GM18870 (cell line): Measurements from ENCODE around the gene DOCK6.

ENCODE experiments used
- ATAC-seq: cut with Tn5 transposase; IDR thresholded peaks from one replicate; pipeline ENCODE4 v1.9.1; 2021; ENCODE audit warnings: moderate library complexity; ENCODE audit not compliant: unreplicated experiment

The DOCK6 gene

DNA sequence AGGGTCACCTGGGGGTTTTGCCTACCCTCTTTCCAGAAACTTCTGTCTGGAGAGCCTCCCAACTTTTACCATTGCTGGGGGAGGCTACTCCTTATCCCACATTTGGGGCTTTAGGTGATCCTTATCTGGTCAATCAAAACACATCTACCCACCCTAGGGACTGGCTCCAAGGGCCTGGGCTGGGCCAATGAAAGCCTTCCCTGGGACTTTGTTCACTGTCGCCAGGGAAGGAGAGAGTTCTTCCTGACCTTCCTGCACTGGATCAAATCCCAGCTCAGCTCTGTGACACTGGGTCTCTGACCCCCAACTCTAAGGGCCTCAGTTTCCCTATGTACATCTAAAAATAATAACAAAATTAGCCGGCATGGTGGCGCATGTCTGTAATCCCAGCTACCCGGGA is 11.1 kb downstream of the DOCK6 start:
- ATAC-seq = no peak

DNA sequence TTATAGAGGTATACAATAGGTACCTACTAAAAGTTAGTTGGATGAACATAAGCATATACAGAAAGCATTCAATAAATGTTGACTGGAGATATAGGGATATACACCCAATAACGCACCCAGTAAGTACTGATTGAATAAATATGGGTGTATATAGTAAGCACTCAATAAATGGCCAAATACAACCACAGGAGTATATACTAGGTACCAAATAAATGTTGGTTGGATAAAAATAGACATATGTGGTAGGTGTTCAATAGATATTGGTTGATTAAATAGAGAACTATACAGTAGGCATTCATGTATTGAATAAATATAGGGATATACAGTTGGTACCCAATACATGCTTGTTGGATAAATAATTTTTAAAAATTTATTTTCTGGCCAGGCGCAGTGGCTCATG is 13.5 kb downstream of the DOCK6 start:
- ATAC-seq = no peak

DNA sequence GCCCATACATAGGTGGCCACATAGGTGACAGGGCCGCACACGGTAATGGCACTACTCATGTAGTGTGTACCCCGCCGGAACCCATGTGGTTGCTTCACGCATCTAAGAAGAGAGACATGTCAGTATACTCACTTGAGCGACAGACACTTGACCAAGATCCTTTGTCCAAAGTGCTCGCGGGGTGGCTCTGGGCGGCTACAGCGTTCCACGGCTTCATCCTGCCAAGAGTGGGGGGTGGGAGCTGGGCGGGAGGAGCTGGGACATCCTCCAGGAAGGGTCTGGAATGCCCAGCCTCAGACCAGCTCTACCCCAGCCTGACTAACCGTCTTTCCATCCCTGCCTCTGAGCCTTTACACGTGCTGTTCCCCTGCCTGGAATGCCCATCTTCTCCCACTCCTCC is 14.4 kb downstream of the DOCK6 start:
- ATAC-seq = no peak

DNA sequence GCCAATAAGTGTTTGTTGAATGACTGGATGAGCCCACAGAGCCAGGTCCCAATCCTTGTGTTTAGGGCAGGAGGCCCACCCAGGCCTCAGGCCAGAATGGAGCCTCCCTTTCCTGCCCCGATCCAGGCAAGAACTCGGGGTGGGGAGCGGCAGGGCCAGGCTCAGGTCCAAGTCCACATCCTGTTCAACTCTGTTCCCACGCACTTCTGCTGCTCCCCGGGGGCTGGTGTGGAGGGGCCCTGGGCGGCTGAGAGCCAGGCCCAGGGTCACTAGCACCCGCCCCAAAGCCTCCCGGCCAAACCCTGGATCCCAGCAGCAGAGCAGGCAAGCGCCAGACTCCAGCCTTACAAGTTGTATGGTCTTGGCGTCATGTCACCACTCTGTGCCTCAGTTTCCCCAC is 14.9 kb downstream of the DOCK6 start:
- ATAC-seq = no peak

DNA sequence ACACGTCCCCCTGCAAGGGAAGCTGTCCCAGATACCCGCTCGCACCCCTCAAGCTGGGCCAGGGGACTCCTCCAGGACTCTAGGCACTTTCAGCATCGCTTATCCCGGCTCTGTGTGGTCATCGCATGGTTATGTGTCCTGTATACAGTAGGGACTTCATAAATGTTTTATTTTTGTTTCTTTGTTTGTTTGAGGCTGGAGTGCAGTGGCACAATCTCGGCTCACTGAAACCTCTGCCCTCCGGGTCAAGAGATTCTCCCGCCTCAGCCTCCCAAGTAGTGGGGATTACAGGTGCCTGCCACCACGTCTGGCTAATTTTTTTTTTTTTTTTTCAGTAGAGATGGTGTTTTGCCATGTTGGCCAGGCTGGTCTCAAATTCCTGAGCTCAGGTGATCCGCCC is 15.4 kb downstream of the DOCK6 start:
- no peak for ATAC-seq

DNA sequence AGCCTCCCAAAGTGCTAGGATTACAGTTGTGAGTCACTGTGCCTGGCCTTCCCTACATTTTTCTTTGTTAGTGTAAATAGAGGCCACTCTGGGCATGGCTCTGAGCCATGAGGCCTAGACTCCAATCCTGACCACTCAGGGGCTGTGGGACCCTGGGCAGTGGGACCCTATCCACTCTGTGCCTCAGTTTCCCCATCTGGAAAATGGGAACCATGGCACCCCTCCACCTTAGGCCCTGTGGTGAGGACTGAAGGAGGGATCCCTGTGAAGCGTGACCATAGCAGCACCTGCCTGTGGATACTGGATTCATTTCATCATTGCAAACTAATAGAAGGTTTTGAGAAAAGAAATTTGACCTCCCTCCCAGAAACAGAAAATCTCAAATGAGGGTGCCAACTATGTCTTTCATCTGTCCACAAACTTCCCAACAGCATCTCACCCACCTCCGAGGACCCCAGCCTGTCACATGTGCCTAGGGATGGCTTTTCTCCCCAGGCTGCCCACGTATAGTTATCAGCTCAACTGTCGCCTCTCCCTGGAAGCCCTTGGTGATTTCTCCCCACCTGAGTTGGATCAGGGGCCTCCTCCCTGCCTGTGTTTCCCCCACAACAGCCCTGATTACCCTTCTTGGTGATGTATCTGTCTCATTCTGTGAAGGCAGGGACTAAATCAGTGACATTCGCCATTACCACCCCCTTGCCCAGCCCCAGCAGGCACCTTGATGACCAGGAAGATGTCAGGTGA is 17.3 kb downstream of the DOCK6 start:
- ATAC-seq = no peak

DNA sequence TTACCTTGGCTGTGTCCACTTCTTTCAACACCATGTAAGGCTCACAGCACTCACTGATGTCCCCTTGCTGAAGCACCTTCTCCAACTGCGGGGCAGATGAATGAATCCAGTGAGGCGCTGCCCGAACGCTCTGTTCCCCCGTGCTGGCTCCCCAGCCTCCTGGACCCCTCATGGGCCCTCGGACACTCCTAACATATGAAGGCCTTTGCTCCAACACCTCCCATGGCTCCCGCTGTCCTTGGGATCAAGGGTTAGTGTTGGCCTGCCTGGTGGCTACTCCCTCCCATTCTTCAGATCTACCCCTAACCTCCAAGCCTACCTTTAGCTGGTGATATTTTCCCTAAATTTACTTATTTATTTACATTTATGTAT is 18.5 kb downstream of the DOCK6 start:
- no peak for ATAC-seq

DNA sequence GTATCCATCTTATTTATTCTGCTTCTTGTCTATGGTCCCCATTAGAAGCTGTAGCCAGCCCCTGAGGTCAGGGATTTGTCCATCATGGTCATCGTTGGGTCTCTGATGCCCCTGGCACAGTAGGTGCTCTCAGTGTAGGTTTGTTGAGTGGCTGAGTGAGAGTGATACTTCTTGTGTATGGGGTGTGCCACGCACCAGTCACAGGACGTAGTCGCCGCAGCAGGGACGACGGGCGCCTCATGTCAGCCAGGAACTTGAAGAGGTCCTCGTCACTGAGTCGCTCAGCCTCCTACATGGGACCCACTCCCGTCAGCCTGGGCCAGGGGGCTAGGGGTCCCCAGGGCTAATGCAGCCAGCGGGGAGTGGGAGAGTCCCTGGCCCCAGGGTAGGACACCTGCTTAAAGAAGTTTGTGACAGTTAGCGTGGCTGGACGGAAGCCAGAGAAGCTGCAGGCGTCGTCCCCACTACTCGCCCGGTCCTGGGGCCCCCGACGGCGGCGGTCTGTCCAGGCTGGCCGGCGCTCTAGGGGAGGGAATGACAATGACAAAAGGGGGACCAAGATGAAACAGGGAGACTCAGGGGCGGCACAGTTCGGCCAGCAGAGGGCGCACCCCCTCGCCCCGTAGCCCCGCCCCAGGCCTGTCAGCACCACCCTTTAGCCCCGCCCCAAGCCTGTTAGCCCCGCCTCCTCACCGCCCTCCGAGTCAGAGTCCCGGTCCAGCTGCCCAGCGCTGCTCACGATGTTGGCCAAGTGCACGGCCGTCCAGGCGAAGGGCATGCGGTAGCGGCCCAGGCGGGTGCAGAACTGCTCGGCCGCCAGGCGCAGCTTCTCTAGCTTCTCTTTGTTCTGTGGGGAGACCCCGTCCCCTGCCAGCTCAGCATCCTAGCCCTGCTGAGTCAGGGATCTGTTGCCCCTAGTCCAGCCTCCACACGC is 19.2 kb downstream of the DOCK6 start:
- no peak for ATAC-seq

DNA sequence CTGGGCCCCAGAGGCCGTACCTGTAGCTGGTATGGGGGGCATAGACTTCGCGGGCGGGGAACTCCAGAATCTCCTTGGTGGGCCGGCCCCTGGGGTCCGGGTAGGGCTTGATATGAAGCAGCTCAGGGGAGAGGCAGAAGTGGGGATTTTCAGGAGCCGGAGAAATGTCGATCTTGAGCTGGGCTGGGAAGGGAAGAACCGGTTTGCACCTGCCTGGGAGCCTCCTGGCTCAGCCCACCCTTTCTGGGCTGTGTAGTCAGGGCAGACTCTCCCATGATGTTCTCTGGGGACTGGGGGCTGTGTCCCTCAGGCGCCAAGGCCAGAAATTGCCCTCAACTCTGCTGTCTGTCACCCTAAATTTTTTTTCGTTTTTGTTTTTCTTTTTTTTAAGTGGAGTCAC is 20.3 kb downstream of the DOCK6 start:
- no peak for ATAC-seq

DNA sequence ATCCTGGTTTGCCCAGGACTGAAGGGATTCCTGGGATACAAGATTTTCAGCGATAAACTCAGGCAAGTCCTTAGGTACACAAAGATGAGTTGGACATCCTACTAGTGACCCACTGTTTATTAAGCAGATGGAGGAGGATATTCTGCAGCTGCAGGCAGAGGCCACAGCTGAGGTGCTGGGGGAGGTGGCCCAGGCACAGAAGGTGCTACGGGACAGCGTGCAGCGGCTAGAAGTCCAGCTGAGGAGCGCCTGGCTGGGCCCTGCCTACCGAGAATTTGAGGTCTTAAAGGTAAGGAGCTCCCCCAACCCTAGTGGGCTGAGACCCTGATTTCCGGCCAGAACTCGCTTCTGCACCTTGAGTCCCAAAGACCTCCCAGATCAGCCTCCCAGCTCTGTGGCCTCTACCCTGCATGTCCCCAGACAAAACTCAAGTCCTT is 22.3 kb downstream of the DOCK6 start:
- no peak for ATAC-seq

DNA sequence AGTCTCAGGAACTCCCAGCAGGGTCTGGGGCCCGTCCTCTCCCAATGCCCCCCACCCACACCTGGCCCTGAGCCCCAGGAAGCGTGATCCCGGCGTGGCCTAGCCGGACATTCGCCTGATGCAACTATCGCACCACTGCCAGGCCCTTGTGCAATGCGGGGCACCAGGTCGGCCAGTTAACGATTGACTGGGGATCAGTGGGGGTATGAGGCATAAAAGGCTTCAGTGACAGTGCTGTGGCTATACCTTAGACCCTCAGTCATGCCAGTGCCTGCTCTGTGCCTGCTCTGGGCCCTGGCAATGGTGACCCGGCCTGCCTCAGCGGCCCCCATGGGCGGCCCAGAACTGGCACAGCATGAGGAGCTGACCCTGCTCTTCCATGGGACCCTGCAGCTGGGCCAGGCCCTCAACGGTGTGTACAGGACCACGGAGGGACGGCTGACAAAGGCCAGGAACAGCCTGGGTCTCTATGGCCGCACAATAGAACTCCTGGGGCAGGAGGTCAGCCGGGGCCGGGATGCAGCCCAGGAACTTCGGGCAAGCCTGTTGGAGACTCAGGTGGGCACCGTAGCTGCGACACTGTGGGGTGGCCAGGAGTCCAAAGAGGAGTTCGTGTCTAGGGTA is 22.8 kb downstream of the DOCK6 start, which contains the start of gene ANGPTL8:
Gene ANGPTL8 (plus strand): TSS at position 243 of the 624 bp plus-strand sequence. CDS start 19 bp downstream, at position 262.
- no peak for ATAC-seq

DNA sequence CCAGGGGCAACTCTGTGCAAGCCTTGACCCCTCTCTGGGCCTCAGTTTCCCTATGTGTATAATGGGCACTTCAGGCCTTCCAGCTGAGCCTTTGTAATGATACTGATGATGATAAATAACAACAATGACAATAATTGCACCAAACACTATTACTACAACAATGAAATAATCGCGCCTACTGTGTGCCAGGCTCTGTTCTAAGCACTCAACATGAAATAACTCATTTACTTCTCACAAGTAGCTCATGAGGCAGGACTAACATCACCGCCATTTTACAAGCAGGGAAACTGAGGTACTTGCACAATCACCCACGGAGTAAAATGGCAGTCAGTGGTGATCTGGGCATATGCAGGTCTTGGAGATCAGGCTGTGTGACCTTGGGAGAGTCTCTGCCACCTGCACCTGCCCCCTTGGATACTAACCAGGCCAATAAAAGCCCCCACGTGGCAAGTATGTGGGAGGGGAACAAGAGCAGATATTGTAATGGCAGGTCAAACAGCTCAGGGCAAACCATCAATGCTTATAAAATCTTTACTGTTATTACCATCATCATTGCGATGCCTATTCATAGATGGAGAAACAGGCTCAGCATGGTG is 23.4 kb downstream of the DOCK6 start:
- ATAC-seq = no peak

DNA sequence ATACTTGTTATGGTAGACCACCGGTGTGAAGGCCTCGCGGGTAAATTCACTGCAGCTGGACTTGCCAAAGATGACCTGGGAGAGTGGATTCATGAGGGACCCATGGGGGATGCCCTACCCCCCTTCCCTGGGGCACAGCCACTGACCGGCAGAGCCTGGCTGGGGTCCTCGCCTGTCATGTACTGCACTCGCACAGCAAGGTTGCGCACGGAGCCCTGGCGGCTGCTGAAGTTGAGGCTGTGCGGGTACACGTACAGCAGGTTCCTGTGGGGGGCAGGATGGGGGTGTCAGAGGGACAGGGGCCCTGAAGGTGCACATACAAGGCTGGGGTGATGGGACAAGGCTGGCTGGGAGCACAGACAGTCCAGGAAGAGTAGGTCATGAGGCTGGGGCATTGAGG is 24.3 kb downstream of the DOCK6 start:
- no peak for ATAC-seq

DNA sequence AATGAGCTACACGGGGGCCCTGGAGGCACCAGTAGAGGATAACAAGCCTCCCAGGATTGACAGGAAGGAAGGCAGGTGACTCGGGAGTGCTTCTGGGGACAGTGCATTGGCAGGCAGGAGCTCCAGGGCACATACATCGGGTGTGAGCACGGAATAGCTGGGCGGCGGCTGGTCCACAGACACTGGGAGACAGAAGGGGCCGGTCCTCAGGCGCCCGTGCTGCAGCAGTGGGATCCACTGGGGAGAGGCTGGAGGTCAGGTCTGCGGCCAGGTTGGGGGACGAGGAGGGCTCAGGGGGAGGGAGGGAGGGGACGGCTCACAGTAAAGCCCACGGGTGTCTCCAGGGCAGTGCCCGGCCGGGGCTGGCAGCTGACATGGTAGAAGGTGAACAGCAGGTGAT is 25.0 kb downstream of the DOCK6 start:
- ATAC-seq = no peak

DNA sequence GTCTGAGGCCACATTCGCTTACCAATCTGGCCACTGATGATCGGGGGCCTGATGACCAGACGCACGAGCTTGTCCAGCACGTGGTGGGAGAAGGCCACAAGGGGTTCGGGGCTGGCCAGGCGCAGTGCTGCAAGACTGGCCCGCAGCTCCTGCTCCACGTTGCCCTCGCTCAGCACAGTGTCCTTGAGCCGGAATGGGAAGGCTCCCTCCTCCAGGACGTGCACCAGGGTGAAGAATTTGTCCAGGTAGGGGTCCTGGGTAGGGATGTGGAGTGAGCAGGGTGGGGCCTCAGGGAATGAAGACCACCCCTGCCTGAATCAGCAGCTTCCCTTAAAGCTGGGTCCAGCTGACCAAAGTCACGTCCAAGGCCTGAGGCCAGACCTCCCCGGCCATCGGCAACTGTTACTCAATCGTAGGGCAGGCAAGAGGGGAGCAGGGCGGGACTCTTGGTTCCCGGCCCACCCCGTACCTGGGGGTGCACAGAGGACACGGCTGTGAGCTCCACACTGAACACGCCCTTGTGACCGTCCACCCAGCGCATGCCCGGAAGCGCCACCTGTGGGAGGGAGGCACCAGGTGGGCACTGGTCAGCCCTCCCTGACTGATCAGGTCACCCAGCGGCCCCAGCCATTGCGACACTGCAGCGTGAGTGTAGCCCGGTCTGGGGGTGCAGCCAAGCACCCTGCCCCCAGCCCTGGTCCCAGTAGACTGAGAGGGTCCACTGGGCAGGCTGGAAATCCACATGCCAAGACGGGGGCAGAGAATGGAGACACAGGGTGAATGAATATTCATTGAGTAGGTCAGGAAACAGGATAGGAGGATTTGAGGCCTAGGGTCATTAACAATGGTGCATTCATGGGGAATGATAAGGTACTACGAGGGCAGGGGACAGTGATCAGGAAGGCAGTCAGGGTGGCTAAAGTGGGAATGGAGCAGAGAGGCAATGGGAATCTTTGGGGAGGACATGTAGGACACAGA is 25.7 kb downstream of the DOCK6 start:
- ATAC-seq = no peak

DNA sequence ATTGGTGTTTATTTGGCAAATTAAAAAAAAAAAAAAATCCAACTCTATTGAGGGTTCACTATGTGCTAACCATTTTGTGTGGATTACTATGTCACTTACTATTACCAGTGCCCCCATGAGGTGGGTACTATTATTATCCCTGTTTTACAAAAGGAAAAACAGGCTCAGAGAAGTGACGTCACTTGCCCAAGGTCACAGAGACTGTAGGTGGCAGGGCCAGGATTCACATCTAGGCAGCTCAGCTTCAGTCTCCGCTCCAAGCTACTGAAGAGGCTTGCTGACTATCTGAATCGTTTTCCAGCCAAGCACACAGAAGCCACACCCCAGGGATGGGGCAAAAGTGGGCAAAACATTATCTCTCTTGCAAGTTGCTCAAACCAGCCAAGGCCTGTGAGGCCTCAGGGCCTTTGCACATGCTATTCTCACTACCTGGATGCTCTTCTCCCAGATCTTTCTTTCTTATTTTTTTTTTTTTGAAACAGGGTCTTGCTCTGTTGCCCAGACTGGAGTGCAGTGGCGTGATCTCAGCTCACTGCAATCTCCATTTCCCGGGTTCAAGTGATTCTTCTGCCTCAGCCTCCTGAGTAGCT is 27.7 kb downstream of the DOCK6 start:
- no peak for ATAC-seq

DNA sequence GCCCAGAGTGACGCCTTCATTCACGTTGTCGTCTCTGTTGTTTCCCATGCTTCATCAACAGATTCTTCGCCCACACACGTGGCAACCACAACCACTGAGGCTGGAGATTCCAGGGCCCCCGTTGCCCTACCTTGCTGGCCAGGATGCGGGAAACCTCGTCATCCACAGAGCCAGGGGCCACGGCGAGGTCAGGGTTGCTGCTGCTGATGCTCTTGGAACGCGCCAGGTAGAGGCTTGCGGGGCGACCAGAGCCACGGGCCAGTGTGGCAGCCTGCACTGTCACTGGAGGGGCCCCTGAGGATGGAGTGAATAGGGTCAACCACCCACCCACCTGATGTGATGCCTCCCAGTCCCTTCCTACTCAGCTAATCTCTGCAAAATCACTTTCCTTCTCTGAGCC is 29.3 kb downstream of the DOCK6 start:
- no peak for ATAC-seq

DNA sequence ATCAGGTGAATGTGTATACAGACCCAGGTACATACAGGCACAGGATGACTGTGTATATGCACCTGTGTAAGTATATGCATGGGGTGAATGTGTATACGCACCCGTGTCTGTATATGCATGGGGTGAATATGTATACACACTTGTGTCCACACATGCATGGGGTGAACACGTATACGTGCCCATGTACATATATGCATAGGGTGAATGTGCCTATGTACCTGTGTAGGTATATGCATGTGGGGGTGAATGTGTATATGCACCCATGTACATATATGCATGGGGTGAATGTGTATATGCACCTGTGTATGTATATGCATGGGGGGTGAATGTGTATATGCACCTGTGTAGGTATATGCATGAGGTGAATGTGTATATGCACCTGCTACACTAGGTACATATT is 29.8 kb downstream of the DOCK6 start:
- ATAC-seq = no peak

DNA sequence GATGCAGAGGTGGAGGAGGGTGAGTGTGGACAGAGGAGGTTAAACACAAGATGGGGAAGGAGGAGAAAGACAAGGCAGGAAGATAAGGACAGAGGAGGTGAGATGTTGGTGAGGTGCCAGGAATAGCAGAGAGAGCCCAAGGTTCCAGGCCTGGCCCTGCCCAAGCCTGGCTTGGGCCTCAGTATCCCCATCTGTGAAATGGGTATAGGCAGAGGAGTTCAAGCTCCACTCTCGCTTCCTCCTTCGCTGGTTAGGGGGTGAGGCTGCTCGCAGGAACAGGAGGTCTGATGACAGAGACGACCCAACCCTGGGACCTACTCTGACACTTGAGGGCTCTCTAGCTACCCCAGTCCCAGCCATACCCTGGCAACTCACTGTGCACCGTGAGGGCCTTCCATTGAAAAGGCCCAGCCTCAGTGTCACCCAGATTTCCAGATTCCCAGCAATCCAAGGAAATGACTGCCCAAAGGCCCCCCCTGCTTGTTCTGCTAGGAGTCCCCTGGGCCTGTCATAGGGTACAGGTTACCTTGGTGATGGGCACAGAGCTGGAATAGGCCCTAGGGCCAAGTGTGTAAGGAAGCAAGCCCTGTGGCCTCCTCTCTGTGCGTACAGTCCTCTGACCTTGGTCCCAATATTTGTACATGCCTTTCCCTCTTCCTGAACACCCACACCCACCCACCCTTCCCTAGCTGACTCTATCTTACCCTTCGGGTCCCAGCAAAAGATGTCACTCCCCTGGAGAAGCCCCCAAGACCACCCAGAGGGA is 31.5 kb downstream of the DOCK6 start:
- no peak for ATAC-seq
